Ovary (tissue), 9 donors: ENCODE measurements around the gene ZNF837. TPM values are rescaled to one million over a fixed set of nuclear protein-coding genes. Genes with fewer than 3 reads are reported as not detected.

Source experiments
- DNase-seq, 5 donors: peaks; one replicate each; pipeline ENCODE4 v3.0.0-alpha.2; 2019 to 2020
- H3K27ac ChIP-seq, 2 donors: fragments of 200-600 bp; one replicate each; pipeline versions ENCODE4 v1.5.1 to v1.8.0; 2019 to 2022
- H3K27me3 ChIP-seq: fragments of 200-600 bp; one replicate; pipeline ENCODE4 v1.8.0; 2022
- H3K36me3 ChIP-seq: fragments of 200-600 bp; sonication (generic); one replicate; pipeline ENCODE4 v1.5.1; 2019
- H3K4me1 ChIP-seq: one replicate; pipeline ENCODE4 v1.8.1; 2013; ENCODE audit warnings: mild to moderate bottlenecking, moderate library complexity; ENCODE audit not compliant: insufficient read depth
- H3K4me3 ChIP-seq: fragments of 200-600 bp; sonication (generic); one replicate; pipeline ENCODE4 v1.5.1; 2017
- H3K9me3 ChIP-seq, 2 donors: fragments of 200-600 bp in 1 of 2; sonication (generic) in 1 of 2; one replicate each; pipeline versions ENCODE4 v1.5.1 to v1.8.1; 2013 to 2019; ENCODE audit warnings: mild to moderate bottlenecking in 1 of 2, moderate library complexity in 1 of 2
- EP300 ChIP-seq: sonication (generic); formaldehyde crosslinking; IDR thresholded peaks from one replicate; pipeline ENCODE4 v1.6.1; 2017; ENCODE audit warnings: antibody characterized with exemption
- POLR2A ChIP-seq: fragments of 450-650 bp; IDR thresholded peaks from one replicate; pipeline ENCODE4 v1.6.1; 2017; ENCODE audit warnings: antibody characterized with exemption, mild to moderate bottlenecking, moderate library complexity
- WGBS, 3 donors: extraction: QIAGEN DNeasy Blood & Tissue Kit in 1 of 3; methylation state at CpG; one replicate each; pipeline versions ENCODE4 v1.1.5 to v1.1.7; 2013 to 2017; 5-methylcytosine and 5-hydroxymethylcytosine counted together
- intact Hi-C, 4 donors: fragments of 100-400 bp; cut with DNase I; formaldehyde crosslinking; loops; one replicate each; pipeline versions ENCODE4 v1.11.0 to v1.15.1; 2022 to 2023
- polyA plus RNA-seq, 2 donors: library from polyadenylated mRNA; stranded (reverse); fragments of 200-250 nt in 1 of 2; fragments of 350-450 nt in 1 of 2; fragmentation: Illumina TruSeq in 1 of 2; extraction: RNeasy Lipid Tissue Mini Kit (QIAGEN cat#74804) in 1 of 2; gene quantifications; one replicate each; pipeline ENCODE4 v1.2.3, GENCODE V29; 2013 to 2014
- total RNA-seq, 7 donors: library from RNA; depleted of rRNA in 2 of 7; stranded (reverse); fragments of >200 nt in 2 of 7; fragmentation: NEBNext Ultra II Directional in 3 of 7; extraction: Animal tissue kit (Norgen Biotek cat#: 25700) in 3 of 7; gene quantifications; one replicate each; pipeline versions ENCODE4 v1.1.0 to v1.2.4, GENCODE V29; 2016 to 2023
- TF ChIP-seq, protein P1 (sequence below), 3 donors: fragments of 450-650 bp in 2 of 3; fragments of 200-600 bp in 1 of 3; IDR thresholded peaks; one replicate each; pipeline versions ENCODE4 v1.5.1 to v1.8.0; 2016 to 2022; ENCODE audit warnings: antibody characterized with exemption in 3 of 3, mild to moderate bottlenecking in 1 of 3
- donor health status: DM: no; HTN: no; CAD: no; lungs with moderate emphysema.
- donor health status: DM: no; HTN: no; CAD: no.
- donor health status: Bipolar disorder and iron deficiency.
- donor health status: DM: yes; HTN: yes; CAD: no.
- donor health status: DM: no; HTN: no; CAD: no.
- donor health status: DM: yes; HTN: yes; CAD: no.

The ZNF837 gene
- total and polyA plus RNA-seq, 9 donors: 1.4 to 3.2 (median 2.5) TPM; not detected in 1

DNA sequence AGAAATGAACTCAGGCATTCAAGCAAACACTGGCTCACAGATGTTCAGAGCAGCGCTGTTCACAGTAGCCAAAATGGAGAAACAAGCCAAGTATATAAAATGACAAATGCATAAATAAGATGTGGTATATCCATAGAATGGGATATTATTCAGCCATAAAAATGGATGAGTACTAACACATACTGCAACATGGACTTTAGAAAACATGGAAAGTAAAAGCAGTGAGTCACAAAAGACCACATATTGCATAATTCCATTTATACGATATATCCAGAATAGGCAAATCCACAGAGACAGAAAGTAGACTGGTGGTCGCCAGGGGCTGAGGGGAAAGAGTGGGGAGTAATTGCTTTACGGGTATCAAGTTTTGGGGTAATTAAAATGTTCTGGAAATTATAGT is 6.6 kb downstream of the ZNF837 start:
- 92 to 95% (median 92%) methylated on average over 4 of the region's 4 CpGs for WGBS, 3 donors
- H3K27ac ChIP-seq: no peak overlapping the region
- DNase-seq: no peak
- no peaks in the 10 kb centered on the region for H3K27me3 ChIP-seq
- intact Hi-C loops: no loop called here
- H3K4me3 ChIP-seq: no peak overlapping the region
- no peaks in the 10 kb centered on the region for H3K9me3 ChIP-seq
- H3K36me3 ChIP-seq: no peaks in the 10 kb centered on the region
- peaks cover 6% of the 10 kb centered on the region for H3K4me1 ChIP-seq
- TF ChIP-seq, protein P1, sequence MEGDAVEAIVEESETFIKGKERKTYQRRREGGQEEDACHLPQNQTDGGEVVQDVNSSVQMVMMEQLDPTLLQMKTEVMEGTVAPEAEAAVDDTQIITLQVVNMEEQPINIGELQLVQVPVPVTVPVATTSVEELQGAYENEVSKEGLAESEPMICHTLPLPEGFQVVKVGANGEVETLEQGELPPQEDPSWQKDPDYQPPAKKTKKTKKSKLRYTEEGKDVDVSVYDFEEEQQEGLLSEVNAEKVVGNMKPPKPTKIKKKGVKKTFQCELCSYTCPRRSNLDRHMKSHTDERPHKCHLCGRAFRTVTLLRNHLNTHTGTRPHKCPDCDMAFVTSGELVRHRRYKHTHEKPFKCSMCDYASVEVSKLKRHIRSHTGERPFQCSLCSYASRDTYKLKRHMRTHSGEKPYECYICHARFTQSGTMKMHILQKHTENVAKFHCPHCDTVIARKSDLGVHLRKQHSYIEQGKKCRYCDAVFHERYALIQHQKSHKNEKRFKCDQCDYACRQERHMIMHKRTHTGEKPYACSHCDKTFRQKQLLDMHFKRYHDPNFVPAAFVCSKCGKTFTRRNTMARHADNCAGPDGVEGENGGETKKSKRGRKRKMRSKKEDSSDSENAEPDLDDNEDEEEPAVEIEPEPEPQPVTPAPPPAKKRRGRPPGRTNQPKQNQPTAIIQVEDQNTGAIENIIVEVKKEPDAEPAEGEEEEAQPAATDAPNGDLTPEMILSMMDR (IDR thresholded peaks at IDR 0.05): no peak
- TF ChIP-seq POLR2A (no peak), EP300 (no peak)

DNA sequence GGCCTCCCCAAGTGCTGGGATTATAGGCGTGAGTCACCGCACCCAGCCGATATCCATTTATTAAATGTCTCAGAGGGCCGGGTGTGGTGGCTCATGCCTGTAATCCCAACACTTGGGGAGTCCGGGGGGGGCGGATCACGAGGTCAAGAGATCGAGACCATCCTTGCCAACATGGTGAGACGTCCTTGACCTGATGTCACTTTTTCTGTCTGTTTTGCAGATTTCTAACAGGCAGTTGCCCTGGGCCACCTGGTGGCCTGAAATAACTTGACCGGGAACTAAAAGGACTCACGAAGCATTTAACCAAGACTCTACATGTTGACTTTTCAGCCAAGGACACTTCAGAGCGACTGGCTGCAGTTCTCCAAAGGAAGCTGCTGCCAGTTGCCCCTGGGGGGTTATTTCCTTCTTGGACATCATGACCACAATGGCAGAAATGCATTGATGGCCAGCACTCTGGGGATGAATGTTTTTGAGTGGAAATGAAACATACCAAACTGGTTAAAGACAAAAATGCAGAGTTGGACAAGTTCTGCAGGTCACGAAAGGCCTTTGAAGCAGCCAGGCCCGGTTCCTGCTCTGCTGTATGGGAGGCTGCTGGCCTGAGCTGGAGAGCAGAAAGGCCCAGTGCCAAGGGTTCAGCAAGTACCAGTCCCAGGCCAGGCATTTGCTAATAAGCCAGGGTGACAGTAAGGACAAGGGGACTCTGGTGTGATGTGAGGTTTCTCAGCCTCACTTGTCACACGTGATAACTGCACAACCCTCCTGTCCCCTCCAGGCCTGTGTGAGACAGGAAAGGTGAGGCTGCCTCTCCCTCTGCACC is 8.3 kb downstream of the ZNF837 start:
- peak overlapping the region in 1 of 2 donors; percentile 11 for H3K27ac ChIP-seq
- H3K4me3 ChIP-seq: no peak overlapping the region
- H3K4me1 ChIP-seq: peaks cover 6% of the 10 kb centered on the region
- WGBS, 3 donors: 20 to 47% (median 21%) methylated on average over 15 of the region's 15 CpGs
- H3K27me3 ChIP-seq: no peaks in the 10 kb centered on the region
- DNase-seq: peak; percentile 53 to 77 (median 60)
- intact Hi-C loops: no loop called here
- no peaks in the 10 kb centered on the region for H3K36me3 ChIP-seq
- no peak for TF ChIP-seq POLR2A
- no peak for TF ChIP-seq EP300
- TF ChIP-seq, protein P1 (IDR thresholded peaks at IDR 0.05): peak in 1 of 3 donors; percentile 7
- no peaks in the 10 kb centered on the region for H3K9me3 ChIP-seq

DNA sequence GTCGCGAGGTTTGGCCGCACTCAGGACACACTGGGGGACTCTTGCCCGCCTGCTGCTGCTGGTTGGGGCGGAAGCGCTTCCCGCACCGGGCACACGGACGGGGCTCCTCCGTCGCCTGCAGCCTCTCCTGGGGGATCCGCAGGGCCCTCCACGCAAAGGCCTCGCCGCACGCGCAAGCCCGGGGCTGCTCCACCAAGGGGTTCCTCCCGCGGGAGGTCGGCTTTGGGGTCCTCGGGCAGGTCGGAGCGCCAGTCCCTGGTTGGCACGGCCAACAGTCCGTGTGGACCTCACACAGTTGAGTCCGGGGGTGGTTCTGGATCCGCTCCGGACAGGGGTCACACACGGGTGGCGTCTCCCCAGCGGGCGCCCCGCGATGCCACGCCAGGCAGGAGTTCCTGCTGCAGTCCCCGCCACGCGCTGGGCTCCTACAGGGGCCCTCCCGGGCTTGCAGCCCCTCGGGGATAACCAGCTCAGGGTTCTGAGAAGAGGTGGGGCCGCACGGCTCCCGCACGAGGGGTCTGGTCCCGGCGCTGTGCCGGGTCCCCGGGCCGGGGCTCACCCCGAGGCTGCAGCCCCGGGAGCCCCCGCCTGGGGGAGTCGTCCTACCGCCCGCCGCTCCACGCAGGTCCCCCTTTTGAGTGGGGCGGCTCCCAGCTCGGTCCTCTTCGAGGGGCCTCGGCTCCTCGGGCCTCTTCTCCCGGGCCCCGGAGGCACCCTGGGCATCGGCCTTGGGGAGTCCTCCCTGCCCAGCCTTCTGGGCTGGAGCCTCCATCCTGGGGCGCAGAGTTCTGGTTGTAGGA is 12.1 kb downstream of the ZNF837 start:
- Histone ChIP-seq H3K4me3 (no peak overlapping the region), H3K9me3 (no peaks in the 10 kb centered on the region), H3K36me3 (no peaks in the 10 kb centered on the region), H3K27me3 (no peaks in the 10 kb centered on the region), H3K4me1 (peaks cover 6% of the 10 kb centered on the region), H3K27ac (no peak overlapping the region)
- intact Hi-C loops: no loop called here
- 88 to 91% (median 89%) methylated on average over 44 to 68 of the region's 68 CpGs for WGBS, 3 donors
- no peak for TF ChIP-seq POLR2A
- TF ChIP-seq EP300: no peak
- TF ChIP-seq, protein P1 (IDR thresholded peaks at IDR 0.05): no peak
- peak in 2 of 5 donors; percentile 27 to 35 for DNase-seq

DNA sequence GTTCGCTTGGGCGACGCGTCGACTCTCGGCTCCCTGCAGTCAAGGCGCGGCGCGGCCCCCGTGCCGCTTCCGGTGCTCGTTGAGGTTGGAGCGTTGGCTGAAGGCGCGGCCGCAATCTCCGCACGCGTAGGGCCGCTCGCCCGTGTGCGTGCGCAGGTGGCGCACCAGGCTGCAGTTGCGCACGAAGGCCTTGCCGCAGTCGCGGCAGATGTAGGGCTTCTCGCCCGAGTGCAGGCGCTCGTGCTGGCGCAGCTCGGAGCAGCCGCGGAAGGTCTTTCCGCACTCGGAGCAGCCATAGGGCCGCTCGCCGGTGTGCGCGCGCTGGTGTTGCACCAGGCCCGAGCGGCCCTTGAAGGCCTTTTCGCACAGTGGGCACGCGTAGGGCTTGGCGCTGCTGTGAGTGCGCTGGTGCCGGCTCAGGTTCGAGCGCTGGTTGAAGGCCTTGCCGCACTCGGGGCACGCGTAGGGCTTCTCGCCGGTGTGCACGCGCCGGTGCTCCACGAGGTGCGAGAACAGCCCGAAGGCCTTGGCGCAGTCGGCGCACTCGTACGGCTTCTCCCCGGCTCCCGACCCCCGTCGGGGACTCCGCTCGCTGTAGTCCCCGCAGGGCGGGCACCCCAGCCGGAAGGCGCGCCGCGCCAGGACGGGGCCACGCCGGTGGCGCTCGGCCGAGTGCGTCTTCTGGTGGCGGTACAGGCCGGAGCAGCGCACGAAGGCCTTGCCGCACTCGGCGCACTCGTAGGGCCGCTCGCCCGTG is 13.0 kb downstream of the ZNF837 start:
- Histone ChIP-seq H3K27ac (no peak overlapping the region), H3K4me3 (no peak overlapping the region), H3K27me3 (no peaks in the 10 kb centered on the region), H3K4me1 (peaks cover 3% of the 10 kb centered on the region), H3K9me3 (no peaks in the 10 kb centered on the region), H3K36me3 (no peaks in the 10 kb centered on the region)
- no peak for DNase-seq
- WGBS, 3 donors: 77 to 83% (median 80%) methylated on average over 83 to 106 of the region's 106 CpGs
- intact Hi-C loops: no loop called here
- no peak for TF ChIP-seq EP300
- no peak for TF ChIP-seq POLR2A
- TF ChIP-seq, protein P1 (IDR thresholded peaks at IDR 0.05): no peak
